Measurements from ENCODE around the gene TC2N. TPM values are rescaled to one million over a fixed set of nuclear protein-coding genes. Genes with fewer than 3 reads are reported as not detected.

Gene TC2N
- total and polyA plus RNA-seq, 2 donors (not counting 3 experiments of a cell fraction or from before 2014, with no cell fraction given) = 0.40 TPM; not detected in 1

- no peaks in the 10 kb centered on the region for H4K20me1 ChIP-seq (replicated peaks; ENCODE audit: control insufficient read depth, extremely low read depth, insufficient read depth, low read length)
- no peak overlapping the region for H3K4me2 ChIP-seq (ENCODE audit: insufficient read depth, low read length)
- no peaks in the 10 kb centered on the region for H3K36me3 ChIP-seq (ENCODE audit: control insufficient read depth in 2 of 2, extremely low read depth in 1 of 2, insufficient read depth in 2 of 2, low read length in 2 of 2)
- H2AFZ ChIP-seq (ENCODE audit: low read depth, low read length) = no peak overlapping the region
- intact Hi-C loops (cut with micrococcal nuclease) (no loop called here), dilution Hi-C loops (cut with MboI; ENCODE audit: extremely low pct_ligation_motif_present, low sequenced_read_pairs) (no loop called here)
- ChIA-PET CTCF (interaction anchor here (1.3 to 1.5 kb wide), 2 partner anchors 100 to 247 kb away, joined by 4 to 5 read pairs; no protein-coding TSS in a partner anchor), POLR2A (no interaction called here)
- no peaks in the 10 kb centered on the region for H3K4me1 ChIP-seq (ENCODE audit: control insufficient read depth, extremely low read depth, insufficient read depth, low read length)
- FAIRE-seq (no peak), DNase-seq (ENCODE audit: low read depth, low spot score) (no peak)
- no peaks in the 10 kb centered on the region for H3K9me1 ChIP-seq (replicated peaks; ENCODE audit: control insufficient read depth, extremely low read depth, insufficient read depth, low read length)
- no TSS peak for BruUV-seq (replicated peaks)
- TF ChIP-seq JUN (IDR thresholded peaks at IDR 0.05; ENCODE audit: borderline replicate concordance, insufficient read depth, insufficient read length, low read depth) (no peak), MYC (IDR thresholded peaks at IDR 0.05; ENCODE audit: low read depth, low read length) (no peak), GATA2 (IDR thresholded peaks at IDR 0.05; ENCODE audit: insufficient read depth, insufficient read length, low read depth, low read length) (no peak), POLR2A (IDR thresholded peaks at IDR 0.05; ENCODE audit: low read depth, low read length) (no peak), EZH2 (IDR thresholded peaks at IDR 0.05; ENCODE audit: borderline replicate concordance, low read depth, low read length, severe bottlenecking) (no peak)
- H3K4me3 ChIP-seq (replicated peaks in 1 of 3; ENCODE audit: insufficient read depth in 1 of 3, low read depth in 1 of 3, low read length in 3 of 3) = no peak overlapping the region
- no peaks in the 10 kb centered on the region for H3K9me3 ChIP-seq (replicated peaks; ENCODE audit: control insufficient read depth, insufficient read depth, low read length)
- peaks cover 0 to 7% of the 10 kb centered on the region in 2 experiments for H3K27me3 ChIP-seq (ENCODE audit: control insufficient read depth in 2 of 2, insufficient read depth in 2 of 2, low read length in 2 of 2)
- H3K27ac ChIP-seq (ENCODE audit: insufficient read depth, low read depth, low read length) = no peak overlapping the region
- H3K9ac ChIP-seq (replicated peaks; ENCODE audit: extremely low read depth, insufficient read depth, low read length) = no peak overlapping the region
- no peaks in the 10 kb centered on the region for H3K79me2 ChIP-seq (ENCODE audit: control insufficient read depth, insufficient read depth, low read length)
These were observed 29.1 kb upstream of the TC2N start for GRCh38 chr14:91896419-91896818.

GRCh38 chr14:91893669-91894068 is 26.3 kb upstream of the TC2N start:
- CTCF ChIA-PET = interaction anchor here (1.0 to 2.8 kb wide), 2 partner anchors 17 to 103 kb away, joined by 4 to 13 read pairs; no protein-coding TSS in a partner anchor
- Histone ChIP-seq H3K79me2 (ENCODE audit: control insufficient read depth, insufficient read depth, low read length) (no peaks in the 10 kb centered on the region), H4K20me1 (replicated peaks; ENCODE audit: control insufficient read depth, extremely low read depth, insufficient read depth, low read length) (no peaks in the 10 kb centered on the region), H3K9ac (replicated peaks; ENCODE audit: extremely low read depth, insufficient read depth, low read length) (no peak overlapping the region), H3K36me3 (ENCODE audit: control insufficient read depth in 2 of 2, extremely low read depth in 1 of 2, insufficient read depth in 2 of 2, low read length in 2 of 2) (no peaks in the 10 kb centered on the region), H3K4me1 (ENCODE audit: control insufficient read depth, extremely low read depth, insufficient read depth, low read length) (no peaks in the 10 kb centered on the region), H3K4me3 (replicated peaks in 1 of 3; ENCODE audit: insufficient read depth in 1 of 3, low read depth in 1 of 3, low read length in 3 of 3) (no peak overlapping the region), H3K27me3 (ENCODE audit: control insufficient read depth in 2 of 2, insufficient read depth in 2 of 2, low read length in 2 of 2) (peaks cover 0 to 7% of the 10 kb centered on the region in 2 experiments), H3K9me1 (replicated peaks; ENCODE audit: control insufficient read depth, extremely low read depth, insufficient read depth, low read length) (no peaks in the 10 kb centered on the region), H3K27ac (ENCODE audit: insufficient read depth, low read depth, low read length) (no peak overlapping the region), H3K4me2 (ENCODE audit: insufficient read depth, low read length) (no peak overlapping the region), H3K9me3 (replicated peaks; ENCODE audit: control insufficient read depth, insufficient read depth, low read length) (no peaks in the 10 kb centered on the region), H2AFZ (ENCODE audit: low read depth, low read length) (no peak overlapping the region)
- FAIRE-seq (no peak), DNase-seq (ENCODE audit: low read depth, low spot score) (no peak)
- dilution Hi-C loops (cut with MboI; ENCODE audit: extremely low pct_ligation_motif_present, low sequenced_read_pairs) = no loop called here
- no peak for TF ChIP-seq POLR2A (IDR thresholded peaks at IDR 0.05; ENCODE audit: low read depth, low read length)
- no peak for TF ChIP-seq POLR2AphosphoS5 (IDR thresholded peaks at IDR 0.05; ENCODE audit: insufficient read depth, low read depth, low read length)
- no peak for TF ChIP-seq JUN (IDR thresholded peaks at IDR 0.05; ENCODE audit: borderline replicate concordance, insufficient read depth, insufficient read length, low read depth)
- TF ChIP-seq FOS (IDR thresholded peaks at IDR 0.05; ENCODE audit: borderline replicate concordance, insufficient read depth, low read length) = no peak
- no peak for TF ChIP-seq MAX (IDR thresholded peaks at IDR 0.05; ENCODE audit: insufficient read depth, insufficient read length)
- TF ChIP-seq GATA2 (IDR thresholded peaks at IDR 0.05; ENCODE audit: insufficient read depth, insufficient read length, low read depth, low read length) = no peak
- no peak for TF ChIP-seq MYC (IDR thresholded peaks at IDR 0.05; ENCODE audit: low read depth, low read length)
- TF ChIP-seq EZH2 (IDR thresholded peaks at IDR 0.05; ENCODE audit: borderline replicate concordance, low read depth, low read length, severe bottlenecking) = no peak
- TF ChIP-seq CTCF (IDR thresholded peaks at IDR 0.05; ENCODE audit: extremely low read depth in 1 of 2, insufficient read depth in 1 of 2, low read depth in 1 of 2, low read length in 2 of 2) = no peak
- BruUV-seq (replicated peaks) = no TSS peak
- POLR2A ChIA-PET = no interaction called here
- intact Hi-C loops (cut with micrococcal nuclease) = no loop called here

Measured in endothelial cell of umbilical vein (primary cell).